LHCN-M2 (cell line): ENCODE data around the gene CEACAM18. TPM values are rescaled to one million over a fixed set of nuclear protein-coding genes. Genes with fewer than 3 reads are reported as not detected.
"Not testable (repeated sequence)": the region's sequence is repeated elsewhere in the genome, so short reads cannot be mapped to it uniquely, and the experiment has no call there.

Experiments
- DNase-seq: peaks from one replicate; pipeline ENCODE4 v3.0.0-alpha.2; 2012; ENCODE audit warnings: low read depth
- total RNA-seq: library from RNA; depleted of rRNA; stranded (reverse); fragments of >200 nt; gene quantifications from 2 replicates; pipeline ENCODE4 v1.2.3, GENCODE V29; 2014

Gene CEACAM18
- total RNA-seq, 1 experiment from 2014 or later = not detected

DNA sequence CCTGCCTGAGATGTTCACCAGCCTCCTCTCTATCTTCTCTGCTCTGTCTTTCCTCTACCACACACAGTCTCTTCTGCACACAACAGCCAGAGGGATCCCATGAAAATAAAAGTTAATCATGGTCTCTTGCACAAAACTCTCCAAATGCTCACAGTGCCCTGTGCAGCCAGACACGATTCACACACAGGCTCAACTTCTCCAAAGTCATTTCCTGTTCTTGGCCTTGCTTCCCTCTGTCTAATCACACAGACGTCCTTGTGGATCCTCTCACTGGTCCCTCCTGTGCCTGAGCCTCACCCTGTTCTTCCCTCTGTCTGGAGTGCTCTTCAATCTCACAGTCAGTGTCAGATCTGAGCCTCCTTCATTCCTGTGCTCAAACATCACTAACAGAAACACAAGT is 15.4 kb downstream of the CEACAM18 start:
- DNase-seq = no peak

DNA sequence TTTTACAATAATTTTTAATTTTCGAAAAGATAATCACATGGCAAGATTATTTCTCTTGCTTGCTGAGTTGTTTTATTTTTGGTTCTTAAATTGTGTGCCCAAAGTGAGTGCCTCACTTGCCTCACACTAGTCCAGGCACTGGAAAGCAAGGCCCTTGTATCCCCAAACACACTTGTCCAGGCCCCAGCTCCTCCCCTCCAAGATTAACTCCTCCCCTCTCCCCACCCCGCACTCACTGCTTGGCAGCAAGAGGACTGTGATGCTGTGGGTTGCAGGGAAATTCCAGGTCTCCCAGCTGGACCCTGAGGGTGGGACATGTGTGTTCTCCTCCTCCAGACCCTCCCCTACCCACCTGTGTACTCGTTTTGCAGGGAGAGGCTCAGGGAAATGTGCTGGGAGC is 19.3 kb downstream of the CEACAM18 start:
- no peak for DNase-seq

DNA sequence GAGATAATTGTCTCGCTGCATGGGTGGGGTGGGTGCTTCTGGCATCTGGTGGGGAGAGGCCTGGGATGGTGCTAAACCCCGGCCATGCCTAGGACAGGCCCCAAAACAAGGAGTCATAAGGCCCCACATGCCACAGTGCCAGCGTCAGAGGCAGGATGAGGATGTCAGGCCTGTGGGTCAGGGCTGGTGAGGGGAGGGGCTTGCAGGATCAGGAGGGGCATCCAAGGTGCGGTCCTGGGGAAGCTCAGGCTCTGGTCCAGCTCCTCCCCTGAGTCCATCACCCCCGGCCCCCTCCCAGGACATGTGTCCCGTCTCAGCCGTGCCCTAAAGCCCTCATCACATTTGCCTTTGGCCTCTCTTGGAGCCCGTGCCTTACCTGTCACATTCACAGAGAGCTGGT is 22.6 kb downstream of the CEACAM18 start:
- not testable (repeated sequence) for DNase-seq

DNA sequence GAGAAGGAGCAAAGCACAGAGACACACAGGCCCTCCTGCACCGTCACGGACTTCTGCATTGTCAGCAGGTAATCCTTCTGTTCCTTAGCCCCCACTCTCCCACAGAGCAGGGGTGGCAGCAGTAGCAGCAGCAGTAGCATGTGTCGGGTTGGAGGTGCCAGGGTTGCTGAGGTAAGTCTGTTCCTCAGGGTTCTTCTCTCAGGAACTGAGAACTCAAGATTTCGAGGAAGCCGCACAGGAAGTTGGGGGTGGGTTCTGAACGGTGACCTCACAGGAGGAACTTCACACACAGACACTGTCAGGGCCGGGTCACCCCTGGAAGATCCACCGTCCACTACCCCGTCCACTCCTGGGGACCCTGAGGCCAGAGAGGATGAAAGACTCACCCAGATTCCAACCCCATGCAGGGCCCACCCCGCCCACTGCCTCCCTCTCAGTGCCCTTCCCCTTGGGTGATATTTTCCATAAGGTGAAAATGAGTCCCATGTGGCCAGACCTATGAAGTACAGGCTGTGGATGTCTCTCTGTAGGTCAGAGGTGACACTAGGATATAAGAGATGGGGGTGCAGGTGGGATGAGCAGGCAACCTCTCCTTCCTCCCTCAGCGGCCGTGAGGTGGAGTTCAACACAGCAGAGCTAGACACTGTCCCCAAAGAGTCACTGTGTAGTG is 23.4 kb downstream of the CEACAM18 start, which contains the start of gene SIGLEC12:
Gene SIGLEC12 (minus strand): TSS at position 207 of the 670 bp plus-strand sequence. CDS start 67 bp downstream, at position 140.
- no peak for DNase-seq

DNA sequence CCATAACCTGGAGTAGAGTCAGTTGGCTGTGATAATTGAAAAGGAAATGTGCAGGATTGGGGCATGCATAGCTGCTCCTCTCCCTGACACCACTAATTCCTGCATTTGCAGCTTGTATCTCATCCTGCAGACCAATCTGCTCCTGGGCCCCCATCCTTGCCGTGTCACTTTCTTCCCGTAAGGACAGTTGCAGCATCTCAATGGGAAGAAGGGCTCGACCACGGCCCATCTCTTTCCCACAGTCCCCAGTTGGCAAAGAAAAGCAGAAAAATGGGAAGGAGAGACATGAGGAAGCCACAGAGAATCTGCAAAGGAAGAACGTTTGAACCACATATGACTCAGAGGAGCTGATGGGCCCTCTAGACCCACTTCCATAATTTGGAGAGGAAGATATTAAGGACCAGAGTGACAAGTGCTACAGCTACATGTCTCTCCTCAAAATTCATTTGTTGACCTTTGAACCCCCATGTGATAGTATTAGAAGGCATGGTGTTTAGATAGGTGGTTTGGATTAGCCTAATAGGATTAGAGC is 25.0 kb downstream of the CEACAM18 start:
- no peak for DNase-seq

DNA sequence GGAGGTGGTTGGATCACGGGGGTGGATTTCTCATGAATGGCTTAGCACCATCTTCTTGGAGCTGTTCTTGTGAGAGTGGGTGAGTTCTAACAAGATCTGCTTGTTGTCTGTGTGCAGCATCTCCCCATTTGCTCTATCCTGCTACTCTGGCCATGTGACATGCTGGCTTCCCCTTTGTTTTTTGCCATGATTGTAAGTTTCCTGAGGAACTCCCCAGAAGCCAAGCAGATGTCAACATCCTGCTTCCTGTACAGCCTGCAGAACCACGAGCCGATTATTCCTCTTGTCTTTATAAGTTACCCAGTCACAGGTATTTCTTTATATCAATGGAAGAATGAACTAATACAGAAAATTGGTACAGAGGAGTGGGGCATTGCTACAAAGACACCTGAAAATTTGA is 25.6 kb downstream of the CEACAM18 start:
- DNase-seq = no peak

DNA sequence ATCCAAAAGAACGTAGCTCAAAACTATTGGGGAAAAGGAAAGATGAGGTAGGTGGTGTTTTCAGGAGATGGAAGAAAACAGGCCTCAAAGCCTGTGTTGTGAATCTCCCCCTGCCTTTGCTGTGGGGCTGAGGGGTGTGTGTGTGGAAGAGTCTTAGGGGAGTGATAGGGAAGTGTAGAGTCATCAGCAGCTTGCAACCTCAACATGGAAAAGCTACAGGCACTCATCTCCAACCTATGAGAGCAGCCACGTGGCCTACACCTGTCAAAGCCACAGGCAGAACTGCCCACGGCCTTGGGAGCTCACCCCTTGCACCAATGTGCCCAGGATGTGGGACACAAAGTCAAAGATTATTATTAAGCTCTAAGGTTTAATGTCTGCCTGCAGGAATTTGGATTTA is 27.6 kb downstream of the CEACAM18 start:
- no peak for DNase-seq

DNA sequence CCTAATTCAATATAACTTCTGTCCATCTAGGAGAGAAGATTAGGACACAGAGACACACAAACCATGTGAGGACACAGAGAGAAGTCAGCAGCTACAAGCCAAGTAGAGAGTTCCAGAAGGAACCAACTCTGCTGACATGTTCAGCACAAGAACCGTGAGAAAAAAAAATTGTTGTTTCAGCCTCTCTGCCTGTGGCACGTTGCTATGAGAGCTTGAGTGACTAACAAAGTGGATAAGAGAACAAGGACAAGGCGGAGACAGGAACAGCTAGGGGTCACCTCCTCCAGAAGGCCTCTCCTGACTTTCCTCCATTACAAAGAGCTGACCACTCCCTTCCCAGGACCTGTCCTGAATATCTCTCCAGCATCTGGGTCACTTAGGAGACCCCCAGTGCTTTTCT is 28.9 kb downstream of the CEACAM18 start:
- DNase-seq = no peak

DNA sequence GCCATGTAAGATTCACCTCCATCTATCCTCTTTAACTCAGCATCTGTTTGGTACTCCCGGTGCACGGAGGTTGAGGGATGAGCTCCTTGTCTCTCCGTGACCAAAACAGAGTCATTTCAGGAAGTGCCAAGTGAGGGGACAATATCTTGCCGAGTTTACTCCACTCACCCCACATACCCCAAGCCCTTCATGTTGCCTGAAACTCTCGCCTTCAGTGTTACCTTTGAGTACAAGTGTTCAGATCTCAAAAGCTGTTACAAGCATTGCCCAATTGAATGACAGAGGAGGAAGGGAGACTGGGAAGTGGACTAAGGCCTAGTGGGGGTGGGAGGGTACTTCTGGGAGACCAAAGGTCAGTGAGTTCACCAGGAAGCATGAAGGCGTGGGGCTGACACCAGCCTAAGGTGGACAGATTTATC is 29.3 kb downstream of the CEACAM18 start:
- DNase-seq = no peak

DNA sequence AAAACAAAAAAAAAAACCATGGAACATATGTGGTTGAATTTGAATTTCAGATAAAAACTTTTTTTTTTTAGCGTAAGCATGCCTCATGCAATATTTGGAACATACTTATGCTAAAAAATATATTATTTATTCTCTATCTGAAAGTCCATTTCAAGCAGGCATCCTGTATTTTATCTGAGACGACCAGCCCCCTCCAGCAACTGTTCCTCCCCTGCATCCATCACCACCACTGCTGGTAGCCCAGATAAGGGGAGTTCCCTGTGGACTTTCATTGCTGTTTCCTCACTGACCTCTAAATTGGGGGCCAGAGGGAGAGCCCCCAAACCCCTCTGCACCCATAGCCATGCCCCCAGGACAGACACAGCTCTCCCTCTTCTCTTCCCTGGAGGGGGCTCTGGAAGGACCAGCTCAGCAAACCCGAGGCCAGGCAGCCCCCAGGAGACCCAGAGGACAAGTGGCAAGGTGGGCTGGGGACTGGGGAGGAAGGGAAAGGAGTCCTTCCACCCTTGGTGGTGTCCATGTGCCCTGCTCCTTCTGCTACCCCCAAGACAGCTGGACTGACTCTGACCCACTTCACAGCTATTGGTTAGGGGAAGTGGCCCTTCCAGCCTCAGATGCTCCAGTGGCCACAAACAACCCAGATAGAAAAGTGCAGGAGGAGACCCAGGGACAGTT is 29.9 kb downstream of the CEACAM18 start:
- no peak for DNase-seq

DNA sequence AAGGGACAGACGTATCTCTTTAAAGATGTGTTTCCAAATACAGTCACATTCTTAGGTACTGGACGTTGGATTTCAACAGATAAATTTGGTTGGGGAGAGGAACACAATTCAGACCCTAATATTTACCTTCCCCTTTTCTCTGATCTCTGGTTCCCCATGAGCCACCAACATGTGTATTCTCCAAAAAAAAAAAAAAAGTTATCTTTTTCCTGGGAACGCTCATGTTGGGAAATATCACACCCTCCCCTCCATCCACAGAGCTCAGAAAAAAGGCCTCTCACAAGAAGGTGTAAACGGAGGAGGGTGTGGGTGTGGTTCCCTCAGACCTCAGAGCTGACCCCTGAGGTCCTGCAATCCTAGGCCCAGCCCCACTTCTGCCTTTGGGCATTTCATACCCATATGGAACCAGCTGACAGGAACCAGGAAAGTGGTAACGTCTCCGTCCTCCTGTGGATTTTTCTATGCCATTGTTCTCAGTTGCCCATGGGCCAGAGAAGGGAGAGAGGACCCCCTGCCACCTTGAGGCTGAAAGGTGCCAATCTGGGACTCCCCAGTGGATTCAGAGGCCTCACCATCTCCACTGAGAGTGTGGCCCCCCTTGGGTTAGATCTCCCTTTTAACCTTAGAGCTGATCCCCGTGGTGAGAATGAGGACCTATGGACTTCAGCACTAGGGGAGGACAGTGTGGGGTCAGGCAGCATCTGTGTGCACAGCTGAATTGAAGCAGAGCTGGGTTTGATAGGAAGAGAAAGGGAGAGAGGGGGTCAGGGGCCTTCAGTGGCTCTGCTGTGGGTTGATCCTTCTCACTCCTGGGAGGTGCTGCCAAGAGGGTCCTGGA is 31.7 kb downstream of the CEACAM18 start:
- no peak for DNase-seq

DNA sequence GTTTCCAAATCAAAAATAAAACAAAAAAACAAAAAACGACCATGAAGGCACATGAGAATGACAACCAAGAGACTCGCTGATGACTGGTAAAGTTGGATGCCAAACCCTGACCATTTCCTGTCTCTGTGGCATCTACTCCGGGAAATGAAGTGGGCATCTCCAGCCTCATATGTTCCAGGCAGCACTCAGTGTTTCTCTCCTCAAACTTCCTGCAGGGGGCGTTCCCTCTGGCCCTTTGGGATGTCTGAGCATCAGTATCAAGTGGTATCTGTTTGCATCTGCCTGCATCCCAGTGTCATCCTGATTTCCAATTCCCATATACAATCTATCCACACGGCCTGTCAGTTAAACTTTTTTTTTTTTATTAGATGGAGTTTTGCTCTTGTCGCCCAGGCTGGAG is 33.0 kb downstream of the CEACAM18 start:
- peak; percentile 36 for DNase-seq

DNA sequence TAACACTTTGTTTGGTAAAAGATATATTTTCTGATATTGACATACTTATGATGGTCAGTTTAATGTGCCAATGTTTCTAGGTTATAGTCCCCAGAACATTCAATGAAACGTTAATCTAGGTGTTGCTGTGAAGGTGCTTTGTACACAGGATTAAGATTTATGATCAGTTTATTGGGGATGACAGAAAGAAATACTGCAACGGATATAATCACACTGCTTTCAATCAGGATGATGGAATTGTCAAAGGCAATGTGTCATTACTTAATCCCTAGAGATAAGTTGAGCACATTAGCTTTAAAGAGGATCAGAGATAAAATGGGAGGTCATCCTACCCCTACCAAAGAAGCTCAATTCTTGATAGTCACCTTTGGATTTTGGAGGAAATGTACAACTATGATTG is 35.6 kb downstream of the CEACAM18 start:
- DNase-seq = no peak

DNA sequence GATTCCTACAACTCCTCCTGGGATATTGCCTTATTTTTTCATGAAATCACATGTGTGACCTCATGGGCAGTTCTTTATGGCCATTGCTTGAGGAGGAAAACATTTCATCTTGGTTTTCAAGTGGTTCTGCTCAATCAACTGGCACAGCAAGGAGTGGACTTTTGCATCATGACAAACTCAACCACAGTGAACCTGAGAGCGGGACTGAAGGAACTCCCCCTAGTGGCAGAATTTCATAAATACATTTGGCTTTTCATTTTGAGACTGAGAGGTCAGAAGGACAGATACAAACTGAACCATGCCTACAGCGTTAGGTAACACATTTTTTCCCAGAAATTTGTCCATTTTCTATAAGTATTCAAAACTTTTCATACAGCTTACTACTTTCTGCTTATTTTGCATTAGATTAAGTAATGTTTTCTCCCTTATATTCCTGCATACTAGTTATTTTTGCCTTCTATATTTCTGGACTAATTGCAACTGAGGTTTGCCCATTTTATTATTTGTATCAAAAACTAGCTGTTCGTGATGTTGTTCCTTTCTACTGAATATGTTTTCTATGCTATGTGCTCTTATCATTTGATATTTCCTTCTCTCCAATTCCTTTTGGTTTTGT is 36.6 kb downstream of the CEACAM18 start:
- DNase-seq = peak; percentile 48

DNA sequence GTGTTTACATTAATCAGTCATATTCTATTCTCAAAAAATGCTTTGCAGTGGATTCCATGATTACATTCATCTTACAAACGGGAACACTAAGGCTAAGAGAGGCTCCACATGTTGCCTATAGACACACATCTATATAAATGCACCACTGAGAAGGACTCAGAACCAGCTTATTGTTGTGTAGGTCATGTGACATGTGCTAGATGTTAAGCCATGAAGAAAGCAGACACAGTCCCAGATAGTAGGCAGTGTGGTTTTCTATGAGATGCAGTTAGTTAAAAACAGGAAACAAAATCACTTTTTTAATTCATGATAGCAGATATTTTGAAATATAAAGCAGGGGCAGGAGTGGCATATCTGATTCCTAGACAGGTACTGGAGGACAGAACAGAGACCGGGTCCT is 42.4 kb downstream of the CEACAM18 start:
- no peak for DNase-seq

DNA sequence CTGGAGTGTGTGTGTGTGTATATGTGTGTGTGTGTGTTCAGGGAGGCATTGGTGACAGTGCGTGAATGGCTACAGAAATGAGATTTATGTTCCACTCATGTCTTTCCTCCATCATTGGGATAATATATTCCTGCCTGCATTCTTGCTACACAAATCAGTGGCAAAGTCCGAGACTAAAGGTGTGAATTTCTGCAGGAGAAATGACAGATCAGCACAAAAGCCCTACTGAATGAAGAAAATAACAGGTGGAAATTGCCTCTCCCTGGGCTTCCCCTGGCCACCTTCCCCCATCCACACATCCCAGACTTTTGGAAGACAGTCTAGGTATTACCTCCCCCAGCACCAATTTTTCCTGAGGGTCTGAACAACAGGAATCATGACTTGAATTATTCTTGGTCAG is 43.0 kb downstream of the CEACAM18 start:
- no peak for DNase-seq

DNA sequence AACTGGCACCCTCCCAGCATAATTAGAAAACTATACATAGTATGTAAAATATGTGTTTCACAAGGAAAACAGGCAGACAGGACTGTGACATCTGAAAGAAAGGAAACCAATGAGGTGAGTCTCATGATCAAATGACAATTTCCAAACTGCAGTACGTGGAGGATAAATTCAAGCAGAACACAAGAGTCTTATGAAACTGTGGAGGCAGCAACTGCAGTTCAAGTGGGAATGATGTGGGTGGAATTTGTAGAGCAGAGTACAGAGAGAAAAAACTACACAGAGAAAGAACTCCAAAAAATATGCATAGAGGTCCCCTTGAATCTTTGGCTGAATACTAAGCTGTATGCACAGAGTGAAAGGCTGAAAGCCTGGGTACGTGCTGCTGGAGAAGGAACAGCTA is 43.4 kb downstream of the CEACAM18 start:
- DNase-seq = no peak

DNA sequence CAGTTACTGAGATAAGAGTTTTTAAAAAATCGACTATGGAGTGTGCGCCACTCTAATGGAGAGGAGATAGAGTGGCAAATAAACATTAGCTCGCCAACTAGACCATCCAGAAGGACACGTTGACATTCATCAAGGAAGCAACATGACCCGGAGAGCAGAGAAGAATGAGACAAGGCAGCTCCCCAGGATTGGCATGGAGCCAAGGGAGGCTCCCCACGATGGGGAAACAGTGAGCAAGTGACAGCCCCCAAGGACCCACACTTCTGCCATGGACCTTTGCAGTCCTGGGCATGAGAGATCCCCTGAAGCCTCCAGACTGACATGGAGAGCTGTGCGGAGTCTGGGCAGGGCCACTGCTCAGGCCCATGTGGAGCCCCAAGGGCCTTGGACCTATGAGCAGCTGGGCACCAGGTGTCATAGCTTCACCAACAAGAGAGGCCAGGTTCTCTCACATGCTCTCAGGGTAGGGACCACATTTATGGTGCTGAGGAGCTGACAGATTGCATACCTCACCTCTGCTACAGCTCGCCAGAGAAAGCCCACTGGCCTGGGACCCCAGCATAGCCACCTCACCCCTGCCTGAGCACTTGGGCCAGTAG is 46.4 kb downstream of the CEACAM18 start:
- no peak for DNase-seq

DNA sequence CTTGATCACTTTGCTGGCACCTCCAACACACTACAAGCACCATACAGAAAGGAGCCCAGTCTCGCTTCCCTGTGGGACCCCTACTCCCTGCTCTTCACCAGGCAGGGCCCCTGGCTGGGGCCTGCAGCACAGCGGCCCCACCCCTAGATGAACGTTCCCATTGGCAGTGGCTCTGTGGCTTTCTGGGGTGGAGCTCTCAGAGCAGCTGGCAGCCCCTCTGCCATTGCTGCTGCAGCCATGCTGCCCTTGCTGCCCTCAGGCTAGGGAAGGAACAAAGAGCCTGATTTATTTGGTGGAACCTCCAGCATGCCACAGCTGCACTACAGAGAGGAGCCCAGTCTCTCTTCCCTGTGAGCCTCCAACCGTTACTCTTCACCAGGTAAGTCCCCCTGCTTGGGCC is 47.3 kb downstream of the CEACAM18 start:
- DNase-seq = no peak

DNA sequence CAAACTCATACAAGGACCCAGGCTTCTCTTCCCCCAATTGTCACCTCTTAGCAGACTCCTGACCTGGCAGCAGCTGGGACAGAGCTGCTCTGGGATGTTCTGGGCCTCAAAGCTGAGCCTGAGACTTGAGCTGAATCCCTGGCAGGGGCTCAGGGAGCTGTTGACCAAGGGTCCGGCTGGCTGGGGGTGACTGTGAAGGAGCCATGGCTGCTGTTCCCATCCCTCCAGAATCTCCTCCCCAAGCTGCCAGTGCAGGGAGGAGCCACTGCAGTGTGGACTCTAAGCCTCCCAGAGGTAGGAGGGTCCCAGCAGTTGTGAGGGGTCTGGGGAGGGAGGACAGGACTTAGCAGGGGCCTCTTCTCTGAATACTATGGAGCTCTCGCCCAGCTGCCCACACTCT is 51.0 kb downstream of the CEACAM18 start:
- no peak for DNase-seq

DNA sequence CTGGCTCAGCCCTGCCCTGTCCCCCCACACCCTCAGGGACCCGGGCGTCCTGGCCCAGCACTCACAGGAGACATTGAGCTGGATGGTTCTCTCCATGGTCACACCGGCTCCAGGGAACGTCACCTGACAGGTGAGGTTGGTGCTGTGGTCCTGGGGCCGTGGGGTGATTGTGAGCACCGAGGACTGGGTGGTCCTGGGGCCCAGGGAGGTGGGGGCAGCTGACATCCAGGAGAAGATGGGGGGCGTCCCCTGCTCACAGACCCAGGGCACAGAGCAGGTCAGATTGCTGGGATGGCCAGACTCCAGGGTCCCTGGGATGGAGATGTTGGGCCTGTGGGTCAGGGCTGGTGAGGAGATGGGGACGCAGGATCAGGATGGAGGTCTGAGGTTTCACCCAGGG is 52.3 kb downstream of the CEACAM18 start:
- no peak for DNase-seq
